ENCODE results near the gene PDIA5.

PDIA5 gene

DNA sequence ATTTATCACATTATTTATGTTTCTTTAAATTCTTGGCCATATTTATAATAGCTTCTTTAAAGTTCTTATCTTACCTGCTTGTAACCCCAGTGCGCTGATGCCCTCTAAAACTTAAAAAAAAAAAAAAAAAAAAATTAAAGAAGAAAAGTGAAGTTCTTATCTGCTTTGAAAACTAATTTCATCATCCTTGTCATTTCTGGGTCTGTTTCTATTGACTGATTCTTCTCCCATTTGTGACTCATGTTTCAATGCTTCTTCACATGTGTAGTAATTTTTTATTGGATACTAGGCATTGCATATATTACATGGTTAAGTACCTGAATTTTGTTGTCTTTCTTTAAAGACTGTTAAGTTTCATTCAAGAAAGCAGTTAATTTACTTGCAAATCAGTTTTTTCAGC lies 131.5 kb downstream of the PDIA5 start:
- Histone ChIP-seq H3K36me3 (no peaks in the 10 kb centered on the region), H3K4me3 (ENCODE audit: low read depth, low read length) (no peak overlapping the region), H3K27me3 (ENCODE audit: insufficient read depth, low read depth, severe bottlenecking) (no peaks in the 10 kb centered on the region), H3K27ac (no peak overlapping the region), H3K9me3 (ENCODE audit: severe bottlenecking) (no peaks in the 10 kb centered on the region)
- TF ChIP-seq CTCF (IDR thresholded peaks at IDR 0.05; ENCODE audit: low read depth, low read length), result no peak
- no peak for DNase-seq

GRCh38 chr3:123201223-123201556 lies 134.4 kb downstream of the PDIA5 start:
- Histone ChIP-seq H3K36me3 (no peaks in the 10 kb centered on the region), H3K9me3 (ENCODE audit: severe bottlenecking) (no peaks in the 10 kb centered on the region), H3K27ac (peak overlapping the region; percentile 84), H3K27me3 (ENCODE audit: insufficient read depth, low read depth, severe bottlenecking) (no peaks in the 10 kb centered on the region), H3K4me3 (ENCODE audit: low read depth, low read length) (peak overlapping the region; percentile 91)
- TF ChIP-seq CTCF (IDR thresholded peaks at IDR 0.05; ENCODE audit: low read depth, low read length), result no peak
- no peak for DNase-seq

DNA sequence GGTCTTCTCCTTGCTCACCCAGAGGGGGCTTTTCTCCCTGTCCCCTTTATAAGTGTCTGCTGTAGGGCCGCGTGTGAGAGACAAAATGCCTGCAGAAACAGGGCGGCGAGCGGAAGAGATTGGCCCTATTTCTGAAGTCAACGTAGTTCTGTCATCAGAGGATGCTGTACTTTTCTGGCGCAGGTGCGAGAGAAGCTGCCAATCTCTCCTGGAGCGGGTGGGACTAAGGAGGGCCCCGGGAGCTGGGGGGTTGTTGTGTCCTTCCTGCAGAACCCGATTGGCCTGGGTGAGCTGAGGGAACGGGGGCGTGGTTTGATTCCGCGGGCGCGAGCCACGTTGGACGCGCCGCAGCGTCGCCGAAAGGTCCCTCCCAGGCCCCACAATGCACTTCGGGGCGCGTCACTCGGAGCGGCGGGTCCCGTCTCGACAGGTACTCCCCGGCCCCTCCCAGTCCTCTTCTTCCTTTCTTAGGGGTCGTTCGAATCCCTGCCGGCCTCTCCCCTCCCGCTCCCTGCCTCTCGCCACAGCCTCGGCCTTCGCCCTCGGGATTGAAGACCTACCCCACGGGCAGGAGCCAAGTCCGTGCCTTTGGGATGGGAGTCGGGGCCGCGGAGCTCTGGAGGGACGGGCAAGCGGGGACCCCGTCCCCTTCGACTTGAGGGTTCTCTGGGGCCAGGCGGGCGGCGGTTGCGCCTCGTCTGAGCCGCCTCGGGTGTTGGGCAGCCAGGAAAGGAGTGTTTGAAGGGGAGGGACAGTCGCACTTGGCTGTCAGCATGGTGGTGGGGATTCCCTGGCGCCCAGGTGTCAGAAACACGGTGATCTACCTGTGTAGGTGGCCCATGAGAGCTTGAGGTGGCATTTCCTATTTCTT lies 135.0 kb downstream of the PDIA5 start, which contains the start of gene SEC22A:
SEC22A (plus strand) TSS at position 387 of the 871 bp plus-strand sequence. CDS start 7,275 bp downstream, outside the sequence.
- Histone ChIP-seq H3K9me3 (ENCODE audit: severe bottlenecking) (no peaks in the 10 kb centered on the region), H3K36me3 (no peaks in the 10 kb centered on the region), H3K27ac (peak within 1 kb of the TSS; percentile 84), H3K4me3 (ENCODE audit: low read depth, low read length) (peak within 1 kb of the TSS; percentile 91), H3K27me3 (ENCODE audit: insufficient read depth, low read depth, severe bottlenecking) (no peaks in the 10 kb centered on the region)
- no peak for TF ChIP-seq CTCF (IDR thresholded peaks at IDR 0.05; ENCODE audit: low read depth, low read length)
- DNase-seq, result peak; percentile 97

DNA sequence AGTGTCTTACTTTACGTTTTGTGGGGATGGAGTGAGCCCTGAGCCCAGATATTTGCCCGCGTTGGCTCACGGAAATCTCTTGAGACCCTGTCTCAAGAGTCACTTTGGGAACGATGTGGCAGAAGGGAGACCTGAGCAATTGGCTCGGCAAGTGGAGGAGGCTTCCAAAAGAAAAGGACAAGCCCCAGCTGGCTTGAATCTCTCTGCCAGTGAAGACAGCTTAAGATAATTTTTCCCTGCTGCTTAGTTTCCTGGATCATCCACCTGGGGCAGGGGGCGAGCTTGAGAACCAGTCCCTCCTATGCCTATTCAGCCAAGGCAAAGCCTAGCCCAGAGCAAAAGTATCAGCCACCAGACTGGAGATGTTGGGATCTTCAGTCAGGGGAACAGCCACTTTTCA lies 135.6 kb downstream of the PDIA5 start:
- Histone ChIP-seq H3K4me3 (ENCODE audit: low read depth, low read length) (peak overlapping the region; percentile 91), H3K9me3 (ENCODE audit: severe bottlenecking) (no peaks in the 10 kb centered on the region), H3K36me3 (no peaks in the 10 kb centered on the region), H3K27me3 (ENCODE audit: insufficient read depth, low read depth, severe bottlenecking) (no peaks in the 10 kb centered on the region), H3K27ac (peak overlapping the region; percentile 84)
- 0 out of 2 replicates have a peak, but pooled peaks have one; percentile 4 for TF ChIP-seq CTCF (IDR thresholded peaks at IDR 0.05; ENCODE audit: low read depth, low read length)
- DNase-seq, result peak; percentile 48

All from WERI-Rb-1 (cell line).